Anterior cingulate cortex (tissue), 58 donors: ENCODE data around the gene PDE11A.

ENCODE experiments used
- DNase-seq, 58 donors: peaks; one replicate each; lab custom pipeline; 2025; lab: John Stamatoyannopoulos, UW

PDE11A gene

DNA sequence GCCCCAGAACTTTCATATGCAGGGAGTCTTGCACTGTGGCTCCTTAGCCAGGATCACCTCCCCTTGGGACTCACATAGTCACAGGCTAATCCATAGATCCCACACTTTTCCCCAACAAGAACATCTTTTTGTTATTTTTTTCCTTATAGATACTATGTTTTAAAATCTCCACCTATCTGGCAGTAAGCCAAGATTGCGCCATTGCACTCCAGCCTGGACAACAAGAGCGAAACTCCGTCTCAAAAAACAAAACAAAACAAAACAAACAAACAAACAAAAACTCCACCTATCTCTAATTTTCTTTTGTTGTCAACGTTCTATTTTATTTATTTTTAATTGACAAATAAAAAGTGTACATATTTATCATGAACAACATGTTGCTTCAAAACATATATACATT is 141.7 kb downstream of the PDE11A start:
- no peak for DNase-seq

DNA sequence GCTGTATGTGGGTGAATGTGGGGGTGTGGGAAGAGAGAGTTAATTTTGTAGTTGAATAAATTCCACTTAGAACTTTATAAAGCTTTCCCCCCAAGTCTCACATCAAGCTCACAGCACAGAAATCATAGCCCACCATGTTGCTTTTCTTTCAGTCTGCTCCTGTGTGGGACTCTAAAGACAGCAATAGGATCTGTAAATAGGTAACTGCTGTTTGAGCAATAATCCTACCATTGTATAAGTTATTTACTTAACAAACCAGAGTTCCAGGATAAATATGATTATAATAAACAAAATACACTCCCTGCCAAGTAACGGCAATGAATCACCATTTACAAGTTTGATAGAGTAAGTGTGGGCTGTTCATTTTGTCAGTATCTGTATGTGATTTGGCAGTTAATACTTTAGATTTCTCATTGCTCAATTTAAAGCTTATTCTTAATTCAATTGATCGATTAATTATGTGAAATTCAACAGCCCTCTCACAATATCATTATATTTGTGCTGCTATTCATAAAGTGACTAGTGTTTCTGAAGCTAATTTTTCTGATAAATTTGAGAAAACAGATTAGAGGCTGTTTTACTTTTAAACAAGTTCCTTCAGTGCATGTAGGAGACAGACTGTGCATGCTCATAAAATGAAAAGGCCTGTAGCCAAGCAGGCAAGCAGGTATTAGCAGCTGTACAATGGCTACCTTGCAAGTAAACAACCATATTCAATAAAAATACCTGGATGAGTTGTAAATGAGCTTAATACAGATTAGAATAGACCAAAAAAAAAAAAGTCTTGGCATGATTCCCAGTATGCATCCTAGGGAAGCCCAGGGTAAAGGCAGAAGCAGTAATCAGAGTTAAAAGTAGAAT is 142.7 kb downstream of the PDE11A start:
- DNase-seq, result no peak

DNA sequence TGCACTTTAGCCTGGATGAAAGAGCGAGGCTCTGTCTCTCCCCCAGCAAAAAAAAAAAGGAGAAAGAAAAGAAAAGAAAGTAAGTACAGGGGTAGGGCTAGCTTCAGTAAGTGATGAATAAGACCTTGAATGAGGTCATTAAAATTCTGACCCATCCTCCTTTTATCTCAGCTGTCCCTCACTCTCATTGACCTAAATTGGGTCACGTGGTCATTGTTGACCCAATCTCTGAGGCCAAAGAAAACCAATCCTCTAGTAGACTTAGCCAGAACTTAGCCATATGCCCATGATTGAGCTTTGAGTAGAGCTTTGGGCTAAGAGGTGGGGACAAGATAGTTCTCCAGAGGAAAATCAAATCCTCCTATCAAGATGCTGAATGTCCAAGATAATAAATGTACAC is 149.3 kb downstream of the PDE11A start:
- DNase-seq, result no peak

DNA sequence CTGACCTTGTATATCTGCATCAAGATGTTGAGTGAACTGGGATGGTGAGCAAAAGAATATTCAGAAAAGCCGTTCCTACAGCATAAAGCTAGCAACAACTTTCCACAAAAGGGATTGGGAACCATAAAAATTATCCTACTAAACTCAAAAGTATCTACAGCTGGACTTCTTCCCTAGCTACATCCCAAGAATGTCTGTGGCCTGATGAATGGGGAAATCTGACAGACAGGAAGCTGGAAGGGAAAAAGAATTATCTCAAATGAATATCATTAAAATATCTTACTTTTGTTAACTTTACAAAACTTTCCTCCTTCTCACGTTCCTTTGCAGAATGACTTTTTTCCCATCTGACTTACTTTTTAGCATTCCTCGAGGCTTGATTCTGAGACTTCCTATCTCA is 150.9 kb downstream of the PDE11A start:
- DNase-seq, result no peak

DNA sequence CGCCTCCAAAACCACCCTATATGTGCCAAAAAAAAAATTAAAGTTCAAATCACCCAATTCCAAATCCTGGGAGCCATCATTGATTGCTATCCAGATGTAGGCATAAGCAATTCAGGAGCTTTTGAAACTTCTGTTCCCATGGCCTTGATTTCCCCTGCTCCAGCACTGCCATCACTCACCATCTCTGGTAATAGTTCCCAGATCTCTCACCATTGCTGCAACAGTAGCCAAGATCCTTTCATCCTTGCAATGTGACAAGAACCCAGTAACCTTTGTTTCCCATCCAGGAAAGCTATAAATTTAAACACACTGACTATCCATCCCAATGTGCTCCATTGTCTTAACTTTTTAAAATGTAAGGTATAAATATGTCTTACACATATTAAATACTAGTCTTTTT is 155.4 kb downstream of the PDE11A start:
- DNase-seq, result no peak

DNA sequence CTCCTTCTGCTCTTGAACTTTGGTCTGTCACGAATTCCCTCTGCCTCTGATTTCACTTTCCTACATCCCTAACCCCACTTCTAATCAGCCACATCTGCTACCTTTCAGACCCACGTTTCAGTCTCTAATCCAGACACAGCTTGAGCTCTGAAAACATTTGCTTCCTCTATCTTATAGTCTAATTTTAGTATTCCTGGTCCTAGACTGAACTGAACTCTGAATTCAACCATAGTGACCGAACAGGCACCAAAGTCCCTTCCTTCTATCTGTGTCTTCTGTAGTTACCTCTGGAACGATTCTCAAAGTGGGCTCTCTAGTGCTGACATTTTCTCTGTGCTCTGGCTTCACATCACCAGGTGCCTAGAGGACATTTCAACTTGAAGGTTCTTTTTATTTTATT is 156.2 kb downstream of the PDE11A start:
- DNase-seq, result no peak

DNA sequence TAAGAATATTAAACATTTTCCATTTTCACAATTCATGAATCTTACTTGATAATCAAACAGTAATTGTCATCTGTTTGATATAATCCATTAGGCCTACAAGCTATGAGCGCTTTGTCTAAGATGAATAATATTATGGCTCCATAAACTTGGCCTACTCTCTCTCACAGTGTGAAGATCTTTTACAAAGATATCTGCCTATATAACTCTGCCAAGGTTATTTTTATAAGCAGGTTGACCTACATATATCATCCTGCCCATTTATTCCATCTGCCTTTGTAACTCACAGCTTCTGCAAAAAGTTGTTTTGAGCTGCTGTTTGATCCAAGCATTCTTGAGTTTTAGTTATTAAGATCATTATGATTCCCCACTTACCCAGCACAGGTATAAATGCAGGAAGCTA is 158.3 kb downstream of the PDE11A start:
- no peak for DNase-seq

DNA sequence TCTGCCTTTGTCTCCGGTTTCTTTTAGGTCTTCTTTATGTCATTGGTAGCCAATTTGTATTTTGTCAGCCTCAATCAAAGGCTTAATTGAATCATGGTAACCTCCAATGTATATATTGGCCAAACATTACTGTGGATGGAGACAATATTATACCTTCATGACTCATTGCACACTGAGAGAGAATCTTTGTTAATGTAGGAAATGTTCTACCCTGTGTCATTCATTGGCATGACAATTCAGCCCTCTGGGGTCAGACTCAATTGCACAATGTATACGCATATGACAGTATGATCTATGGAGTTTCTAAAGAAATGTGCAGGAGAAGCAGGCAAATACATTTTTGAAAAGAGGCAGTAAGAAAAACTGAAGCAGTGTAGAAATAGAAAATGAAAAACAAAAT is 162.6 kb downstream of the PDE11A start:
- DNase-seq, result no peak

DNA sequence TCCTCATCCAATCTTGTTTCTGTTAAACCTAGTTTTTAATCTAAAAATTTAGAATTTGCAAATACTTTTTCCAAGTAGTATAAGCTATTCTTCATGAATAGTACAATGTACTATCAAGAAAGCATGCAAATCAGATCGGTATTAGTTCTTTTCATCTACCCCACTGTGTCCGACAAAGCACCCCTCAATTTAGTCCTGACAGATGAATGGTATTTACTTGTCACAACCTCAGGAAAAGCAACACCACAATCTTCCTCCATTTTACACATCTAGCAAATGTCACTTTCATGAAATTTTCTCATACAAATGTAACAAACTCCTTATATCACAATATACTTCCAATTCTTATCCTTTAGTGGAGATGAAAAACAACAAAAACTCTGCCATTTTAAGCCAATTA is 163.8 kb downstream of the PDE11A start:
- no peak for DNase-seq

DNA sequence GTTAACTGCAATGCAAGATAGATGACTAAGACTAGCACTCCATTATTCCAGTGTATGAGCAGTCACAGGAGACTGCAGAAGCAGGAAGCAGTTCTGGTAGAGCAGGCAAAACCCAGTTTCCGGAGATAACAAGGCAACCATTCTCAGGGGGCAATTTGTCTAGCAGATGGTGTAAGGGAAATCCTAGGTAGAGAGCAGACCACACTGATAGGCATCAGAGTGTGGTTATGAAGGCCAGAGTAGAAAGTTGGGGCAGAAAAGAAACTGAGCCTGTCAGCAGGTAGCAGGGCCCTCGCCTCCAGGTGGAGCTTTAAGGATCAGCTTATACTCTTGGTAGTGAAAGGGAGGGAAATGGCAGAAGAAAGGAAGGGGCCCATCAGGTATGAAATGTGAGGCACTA is 164.4 kb downstream of the PDE11A start:
- DNase-seq, result no peak

DNA sequence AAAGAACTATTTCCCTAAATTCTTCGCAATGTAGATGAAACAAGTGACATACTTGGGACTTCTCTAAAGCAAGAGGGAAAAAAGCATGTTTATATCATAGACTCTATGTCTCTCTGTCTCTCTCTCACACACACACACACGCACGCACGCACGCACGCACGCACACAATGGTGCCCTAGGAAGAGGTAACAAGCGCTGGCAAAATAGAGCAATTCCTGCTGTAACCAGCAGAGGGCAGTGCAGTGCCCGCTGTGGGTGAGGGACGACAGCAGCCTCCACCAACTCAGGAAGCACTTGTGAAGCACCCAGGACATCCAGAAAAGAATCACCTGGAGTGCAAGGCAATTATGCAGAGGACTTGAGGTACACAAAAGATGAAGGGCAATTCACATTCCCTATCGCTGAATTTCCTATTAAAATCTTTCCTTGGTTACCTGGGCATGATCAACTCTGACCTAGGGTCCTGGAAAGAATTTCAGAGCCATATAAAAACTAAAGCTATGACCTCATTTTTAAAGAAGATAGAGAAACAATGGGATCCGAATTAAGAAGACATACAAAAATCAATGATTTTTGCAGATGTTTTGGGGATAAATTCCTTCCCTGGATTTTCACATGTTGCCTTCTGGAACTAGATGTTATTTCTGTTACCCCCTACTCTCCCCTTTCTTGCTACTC is 166.4 kb downstream of the PDE11A start:
- peak in 35 of 58 donors; percentile 0 to 57 (median 5) for DNase-seq

DNA sequence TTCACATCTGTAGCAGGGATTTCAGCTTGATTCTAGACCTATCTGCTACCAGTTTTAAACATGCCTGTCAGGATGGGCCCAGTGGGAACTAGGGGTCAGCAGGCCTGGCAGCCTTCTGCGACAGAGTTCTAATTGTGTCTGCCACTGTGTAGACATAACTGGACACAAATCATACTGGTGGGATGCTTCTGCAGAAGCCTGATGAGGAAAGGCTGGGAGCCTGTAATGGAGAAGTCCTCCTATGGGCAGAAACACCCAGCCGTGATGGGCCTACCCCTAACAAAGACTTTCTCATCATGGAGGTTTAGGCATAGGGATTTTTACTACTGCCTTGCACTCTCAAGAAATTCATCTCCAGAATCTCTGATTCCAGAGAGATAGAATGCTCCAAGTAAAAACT is 166.9 kb downstream of the PDE11A start:
- DNase-seq, result no peak

DNA sequence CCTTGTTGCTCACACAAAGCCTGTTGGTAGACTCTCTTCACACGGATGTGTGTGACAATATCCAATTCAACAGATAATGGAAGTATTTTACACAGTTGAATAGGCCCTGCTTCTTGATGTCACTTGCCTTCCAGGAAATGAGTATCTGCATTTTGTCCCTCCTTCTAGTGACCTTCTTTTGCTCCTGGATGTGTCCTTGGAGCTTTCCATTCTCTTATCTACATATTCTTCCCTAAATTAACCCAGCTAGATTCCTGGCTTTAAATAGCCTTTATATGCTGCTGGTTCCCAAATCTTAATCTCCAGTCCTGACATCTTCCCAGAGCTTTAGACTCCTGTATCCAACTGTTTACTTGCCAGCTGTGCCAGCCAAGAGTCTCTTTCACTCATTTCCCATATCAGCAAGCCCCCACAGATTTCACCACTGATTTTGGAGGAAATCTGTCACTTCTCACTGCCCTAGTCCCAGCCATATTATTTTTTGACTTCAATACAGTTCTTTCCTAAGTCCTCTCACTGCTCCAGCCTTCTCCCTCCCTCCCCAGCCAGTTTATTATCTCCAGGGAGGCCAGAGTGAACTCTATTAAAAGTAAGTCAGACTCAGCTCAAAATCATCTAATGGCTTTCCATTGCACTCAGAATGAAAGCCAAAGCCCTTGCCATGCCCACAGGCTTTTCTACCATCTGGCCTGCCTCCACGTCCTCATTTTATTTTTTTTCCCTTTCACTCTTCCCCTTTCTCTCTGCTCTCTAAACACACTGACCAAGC is 170.0 kb downstream of the PDE11A start:
- DNase-seq, result no peak

DNA sequence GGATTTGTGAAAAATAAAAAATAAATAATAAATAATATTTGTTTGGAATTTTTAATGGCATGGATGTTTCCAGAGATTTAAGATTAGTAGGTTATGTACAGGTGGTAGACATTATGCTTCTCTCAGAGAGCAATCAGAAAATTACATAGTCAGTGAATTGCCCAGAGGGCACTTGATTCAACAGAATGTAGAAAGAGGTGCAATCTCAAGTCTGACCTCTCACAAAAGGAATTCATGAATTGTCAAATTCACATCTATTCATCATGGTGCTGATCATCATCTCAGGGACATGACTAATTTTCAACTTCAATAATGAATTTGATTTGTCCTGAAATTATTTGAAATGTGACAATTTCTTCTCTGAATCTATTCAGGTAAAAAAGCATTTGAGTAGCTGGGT is 172.5 kb downstream of the PDE11A start:
- DNase-seq, result no peak

DNA sequence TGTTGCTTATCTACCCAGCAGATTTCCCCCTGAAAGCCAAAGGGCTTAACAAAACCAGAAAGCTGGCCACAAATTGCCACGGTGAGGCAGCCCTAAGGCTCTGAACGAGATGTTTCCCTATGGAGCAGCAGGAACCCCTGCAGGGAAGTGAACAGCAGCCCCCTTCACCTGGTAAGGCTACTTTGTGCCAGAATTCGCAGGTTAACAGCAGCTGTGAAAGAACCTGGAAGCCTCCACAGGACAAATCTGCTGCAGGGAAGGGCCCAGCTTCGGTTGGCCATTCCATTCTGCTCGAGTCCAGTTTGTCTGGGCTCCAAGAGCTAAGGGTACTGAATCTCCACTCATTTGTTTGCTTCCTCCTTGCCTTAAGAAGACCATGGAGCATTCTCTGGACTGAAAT is 175.3 kb downstream of the PDE11A start:
- DNase-seq, result no peak

DNA sequence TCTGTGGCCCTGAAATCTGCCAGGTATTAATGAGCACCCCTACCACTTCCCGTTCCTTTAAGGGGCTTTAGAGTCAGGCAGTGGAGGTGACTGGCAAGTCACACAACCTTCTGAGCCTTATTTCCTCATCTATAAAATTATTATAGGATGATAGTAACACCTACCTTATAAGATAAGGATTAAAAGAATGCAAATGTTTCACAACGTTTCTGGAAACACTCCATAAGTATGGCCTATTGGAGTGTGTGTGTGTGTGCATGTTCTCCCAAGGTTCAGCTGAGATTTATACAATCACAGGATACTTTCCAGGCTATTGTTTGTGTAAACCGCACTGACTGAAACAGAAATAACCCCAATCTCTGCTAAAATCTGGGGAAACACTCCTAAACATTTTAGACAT is 176.0 kb downstream of the PDE11A start:
- no peak for DNase-seq

DNA sequence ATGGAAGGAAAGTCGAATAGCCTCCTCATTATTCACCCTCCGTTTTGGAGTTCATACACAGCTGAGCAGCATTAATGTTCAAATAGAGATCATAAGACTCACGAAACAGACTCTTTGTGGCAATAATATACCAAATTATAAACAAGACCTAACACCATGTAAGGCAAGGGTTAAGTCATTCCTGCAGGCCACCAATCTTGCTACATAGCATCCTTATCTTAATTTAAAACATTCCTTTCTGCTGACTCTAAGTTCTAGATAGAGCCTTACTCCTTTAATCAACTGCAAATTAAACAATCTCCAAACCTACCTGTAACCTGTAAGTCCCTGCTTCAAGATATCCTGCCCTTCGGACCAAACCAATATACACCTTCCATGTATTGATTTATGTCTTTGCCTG is 178.0 kb downstream of the PDE11A start:
- no peak for DNase-seq

DNA sequence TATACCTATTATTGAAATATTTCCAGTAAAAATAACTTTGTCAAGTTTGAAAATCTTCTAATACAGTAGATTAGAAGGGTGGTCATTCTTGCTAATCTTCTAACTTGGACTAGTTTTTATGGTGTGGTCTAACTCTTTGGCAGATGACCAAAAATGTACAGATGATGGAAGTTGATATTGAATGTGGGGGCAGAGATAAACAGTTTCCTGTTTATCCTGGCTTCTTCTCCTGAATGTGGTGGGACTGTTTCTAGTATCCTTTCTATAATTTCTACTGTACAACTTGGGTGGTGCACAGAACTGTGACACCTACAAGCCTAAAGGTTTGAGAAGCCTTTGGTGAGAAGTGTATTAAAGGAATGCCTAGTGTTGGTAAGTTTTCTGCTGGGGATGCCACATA is 178.7 kb downstream of the PDE11A start:
- DNase-seq, result no peak

DNA sequence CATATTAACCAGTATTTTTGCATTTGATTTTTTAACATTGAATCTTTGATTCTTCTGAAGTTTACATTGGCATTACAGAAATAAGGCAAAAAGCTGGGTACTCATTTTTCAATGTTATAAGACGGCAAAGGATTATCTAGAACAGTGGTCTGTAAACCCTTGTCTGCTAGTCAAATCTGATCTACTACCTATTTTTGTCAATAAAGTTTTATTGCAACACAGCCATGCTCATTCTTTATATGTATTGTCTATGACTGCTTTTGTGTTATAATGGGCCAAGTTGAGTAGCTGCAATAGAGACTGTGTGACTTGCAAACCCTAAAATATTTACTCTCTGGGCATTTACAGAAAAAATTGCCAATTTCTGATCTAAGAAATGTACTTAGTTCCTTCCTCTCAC is 181.0 kb downstream of the PDE11A start:
- no peak for DNase-seq

DNA sequence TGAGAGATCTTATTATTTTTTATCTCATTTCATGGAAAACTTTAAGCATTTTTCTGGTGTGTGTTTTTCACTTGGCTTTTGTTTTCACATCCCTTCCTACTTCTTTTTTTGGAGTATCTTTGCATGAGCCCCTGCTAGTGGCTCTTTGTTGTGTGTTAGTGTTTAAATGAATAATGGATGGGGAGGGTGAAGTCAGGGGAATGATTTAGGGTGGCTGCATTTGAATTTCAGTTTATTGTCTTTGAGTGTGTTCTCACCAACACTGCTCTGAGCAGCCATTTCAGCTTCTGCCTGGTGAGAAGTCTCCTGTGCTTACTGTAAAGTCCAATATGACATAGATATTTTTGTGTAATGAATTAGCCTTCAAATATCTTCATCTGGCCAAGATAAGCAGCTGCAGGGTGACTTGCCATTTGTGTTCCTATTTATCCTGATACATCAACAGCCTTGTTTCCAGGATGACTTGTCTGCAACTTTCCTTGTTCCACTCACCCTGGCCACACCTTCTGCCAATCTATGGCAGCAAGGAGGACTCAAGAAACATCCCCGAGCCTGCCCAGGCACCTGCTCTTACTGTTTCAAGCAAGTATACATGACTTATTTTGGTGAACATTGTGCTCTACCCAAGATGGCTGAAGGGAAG is 182.6 kb downstream of the PDE11A start:
- DNase-seq, result no peak

DNA sequence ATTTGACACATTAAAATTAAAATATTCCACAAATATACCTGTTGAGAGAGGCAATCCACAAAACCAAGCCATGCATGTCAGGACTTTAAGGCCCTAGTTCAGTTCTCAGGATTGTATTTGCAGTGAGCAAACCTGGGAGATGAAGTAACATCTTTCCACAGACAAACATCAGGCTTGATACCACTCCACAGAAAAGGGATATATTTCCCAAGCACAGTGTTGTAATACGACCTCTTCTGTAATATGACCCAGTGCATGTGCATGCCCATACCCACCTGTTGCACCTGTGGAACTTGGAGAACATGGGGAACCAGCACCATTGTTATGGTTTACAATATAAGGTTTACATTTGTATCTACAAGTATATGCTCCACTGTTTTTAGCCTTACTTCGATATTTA is 184.0 kb downstream of the PDE11A start:
- DNase-seq, result no peak
